IPS-18a (cell line): ENCODE measurements around the gene CA10.

Experiments used
- H3K27ac ChIP-seq: one replicate; pipeline ENCODE4 v1.5.1; 2013; ENCODE audit warnings: low read length
- H3K27me3 ChIP-seq: one replicate; pipeline ENCODE4 v1.6.1; 2013; ENCODE audit warnings: mild to moderate bottlenecking, low read length; ENCODE audit not compliant: control insufficient read depth, insufficient read depth
- H3K36me3 ChIP-seq: one replicate; pipeline ENCODE4 v1.6.1; 2013; ENCODE audit warnings: low read depth, low read length; ENCODE audit not compliant: control insufficient read depth
- H3K4me1 ChIP-seq: one replicate; pipeline ENCODE4 v1.6.1; 2013; ENCODE audit warnings: low read depth, low read length; ENCODE audit not compliant: control insufficient read depth
- H3K4me3 ChIP-seq: one replicate; pipeline ENCODE4 v1.5.1; 2013; ENCODE audit warnings: low read length
- H3K9ac ChIP-seq: one replicate; pipeline ENCODE4 v1.6.1; 2013; ENCODE audit warnings: mild to moderate bottlenecking, low read length, moderate library complexity
- H3K9me3 ChIP-seq: one replicate; pipeline ENCODE4 v1.6.1; 2013; ENCODE audit warnings: low read depth, low read length; ENCODE audit not compliant: control insufficient read depth

The CA10 gene

DNA sequence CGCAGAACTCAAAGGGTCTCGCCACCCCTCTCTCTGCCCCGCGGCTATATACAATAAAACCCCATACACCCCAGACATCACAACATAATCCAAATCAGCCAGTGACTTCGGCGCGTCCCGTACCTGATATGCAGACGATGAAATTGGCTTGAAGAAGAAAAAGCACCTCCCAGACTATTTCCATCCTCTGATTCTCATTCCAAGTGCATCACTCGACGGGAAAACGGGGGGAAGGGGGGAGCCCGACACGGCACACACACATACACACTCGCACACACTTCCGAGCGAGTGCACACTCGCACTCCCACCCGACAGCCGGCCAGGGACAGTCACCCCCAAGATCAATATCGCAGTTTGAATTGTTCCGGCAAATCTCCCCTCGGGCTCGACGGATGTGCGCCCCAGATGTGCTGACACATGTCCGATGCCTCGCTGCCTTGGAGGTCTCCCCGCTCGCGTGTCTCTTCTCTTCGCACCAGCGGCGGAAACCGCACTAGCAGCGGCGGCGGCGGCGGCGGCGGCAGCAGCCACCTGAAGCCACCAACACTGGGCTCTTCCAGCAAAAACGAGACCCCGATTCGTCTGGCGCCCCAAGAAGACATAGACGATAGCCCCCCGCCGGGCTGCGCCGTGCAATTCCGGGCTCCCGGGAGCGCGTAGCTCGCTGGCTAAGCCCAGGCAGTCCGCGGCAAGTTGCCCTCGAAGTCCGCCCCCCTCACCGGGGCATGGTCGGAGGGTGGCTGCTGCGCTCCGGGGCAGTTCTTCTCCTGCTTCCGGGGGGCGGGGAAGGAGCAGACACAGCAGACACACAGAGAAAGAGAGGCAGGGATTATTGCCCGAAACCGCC is 688 bp downstream of the CA10 start:
- H3K4me1 ChIP-seq: peaks cover 14% of the 10 kb centered on the region
- peak overlapping the region; percentile 69 for H3K4me3 ChIP-seq
- H3K9me3 ChIP-seq: no peaks in the 10 kb centered on the region
- peaks cover 73% of the 10 kb centered on the region for H3K27me3 ChIP-seq
- no peak overlapping the region for H3K27ac ChIP-seq
- H3K36me3 ChIP-seq: no peaks in the 10 kb centered on the region
- no peak overlapping the region for H3K9ac ChIP-seq

DNA sequence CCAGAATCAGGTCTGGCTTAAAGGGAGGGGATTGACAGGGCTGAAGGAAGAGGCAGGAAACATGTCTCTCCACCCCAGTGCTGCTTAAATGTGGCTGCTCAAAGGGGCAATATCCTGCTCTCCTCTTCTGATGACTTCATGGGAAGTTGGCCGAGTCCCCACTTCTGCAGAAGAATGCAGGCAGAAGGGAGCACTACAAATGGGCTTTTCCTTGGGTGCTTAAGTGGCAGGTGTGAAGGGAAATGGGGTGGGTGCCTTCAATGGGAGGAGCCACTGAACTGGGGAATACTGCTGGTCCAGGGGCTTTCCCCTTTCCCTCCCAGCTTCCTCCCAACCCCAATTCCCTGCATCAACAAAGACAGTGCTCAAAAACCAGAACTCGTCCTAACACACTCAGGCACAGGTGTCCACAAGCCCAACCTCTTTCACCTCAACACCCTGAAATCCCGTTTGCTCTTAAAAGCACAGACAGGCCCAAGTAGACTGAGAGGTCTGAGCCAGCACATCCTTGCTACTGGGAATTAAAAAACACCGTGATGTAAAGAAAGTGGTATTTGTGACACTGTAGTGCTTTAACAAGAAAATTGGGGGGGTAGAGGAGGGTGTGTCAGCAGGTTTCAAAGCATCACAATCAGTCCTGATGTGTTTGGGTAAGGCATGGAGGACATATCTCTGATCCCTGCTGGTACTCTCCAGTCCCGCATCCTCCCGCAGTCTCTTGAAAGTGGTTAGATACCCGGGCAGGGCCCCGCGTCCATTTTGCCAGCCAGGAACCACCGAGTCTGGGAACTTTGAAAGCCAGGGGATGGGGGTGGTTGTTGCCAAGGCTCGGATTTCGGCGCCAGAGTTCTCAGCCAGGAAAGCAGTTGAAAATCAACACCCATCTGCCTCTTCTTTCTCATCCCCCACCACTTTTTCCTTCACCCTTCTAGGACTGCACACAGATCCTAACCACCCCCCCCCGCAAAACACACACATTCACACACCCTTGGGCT is 1.6 kb downstream of the CA10 start:
- H3K4me3 ChIP-seq: peak overlapping the region; percentile 69
- H3K36me3 ChIP-seq: no peaks in the 10 kb centered on the region
- H3K27me3 ChIP-seq: peaks cover 73% of the 10 kb centered on the region
- no peaks in the 10 kb centered on the region for H3K9me3 ChIP-seq
- H3K4me1 ChIP-seq: peaks cover 14% of the 10 kb centered on the region
- H3K27ac ChIP-seq: no peak overlapping the region
- no peak overlapping the region for H3K9ac ChIP-seq

DNA sequence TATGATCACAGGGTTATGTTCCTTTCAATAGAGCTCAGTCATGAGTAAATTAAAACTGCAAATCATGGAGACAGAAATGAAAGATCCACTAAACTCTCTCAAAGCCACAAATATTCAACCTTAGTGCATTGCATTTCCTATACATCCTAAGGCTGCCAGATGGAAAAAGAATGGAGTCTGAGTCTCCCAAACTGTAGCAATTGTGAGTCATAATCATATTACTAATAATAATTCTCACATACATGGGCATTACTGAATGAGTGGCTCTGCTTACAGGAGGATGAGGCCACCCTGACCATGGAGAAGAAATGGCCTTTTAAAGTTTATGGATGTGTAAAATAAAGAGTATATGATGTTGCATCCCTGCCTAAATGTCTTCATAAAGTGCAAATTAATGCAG is 3.2 kb downstream of the CA10 start:
- no peak overlapping the region for H3K4me3 ChIP-seq
- peaks cover 60% of the 10 kb centered on the region for H3K27me3 ChIP-seq
- no peak overlapping the region for H3K9ac ChIP-seq
- H3K36me3 ChIP-seq: no peaks in the 10 kb centered on the region
- H3K27ac ChIP-seq: no peak overlapping the region
- H3K4me1 ChIP-seq: peaks cover 14% of the 10 kb centered on the region
- no peaks in the 10 kb centered on the region for H3K9me3 ChIP-seq

DNA sequence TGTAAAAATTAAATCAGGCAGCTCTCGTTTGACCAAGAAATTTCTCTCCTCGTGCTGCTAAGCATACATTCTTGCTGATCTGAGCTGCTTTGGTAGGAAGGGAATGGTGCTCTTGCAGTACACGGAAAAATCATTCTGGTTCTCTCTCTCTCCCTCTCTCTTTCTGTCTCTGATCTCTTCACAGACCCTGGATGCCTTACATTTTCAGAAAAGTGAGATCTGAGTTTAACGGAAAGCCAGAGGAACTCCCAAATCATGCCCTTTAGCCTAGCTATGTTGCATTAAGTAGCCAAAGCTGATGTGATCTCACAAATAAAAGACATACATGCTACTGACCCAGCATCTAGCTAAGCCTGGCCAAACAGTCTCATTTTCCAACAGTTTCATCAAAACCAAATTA is 4.0 kb downstream of the CA10 start:
- Histone ChIP-seq H3K9me3 (no peaks in the 10 kb centered on the region), H3K27me3 (peaks cover 51% of the 10 kb centered on the region), H3K9ac (no peak overlapping the region), H3K4me3 (no peak overlapping the region), H3K4me1 (peaks cover 7% of the 10 kb centered on the region), H3K36me3 (no peaks in the 10 kb centered on the region), H3K27ac (no peak overlapping the region)

DNA sequence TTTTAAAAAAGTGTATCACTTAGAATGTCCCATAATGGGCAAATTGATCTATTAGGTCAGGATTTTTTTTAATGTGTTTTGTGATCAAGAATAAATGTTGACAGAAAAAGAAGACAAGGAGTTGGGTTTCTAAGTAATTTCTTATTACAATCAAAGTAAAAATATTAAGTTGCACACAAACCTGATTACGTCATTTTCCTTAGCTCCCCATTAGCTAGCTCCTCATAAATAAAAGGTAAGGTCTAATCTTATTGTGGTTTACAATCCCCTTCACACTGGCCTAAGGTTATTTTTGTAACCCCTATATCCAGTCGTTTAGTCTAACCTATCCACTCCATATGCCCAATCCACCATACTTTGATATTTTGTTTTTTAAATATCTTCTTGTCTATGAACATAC is 7.6 kb downstream of the CA10 start:
- Histone ChIP-seq H3K4me3 (no peak overlapping the region), H3K4me1 (no peaks in the 10 kb centered on the region), H3K36me3 (no peaks in the 10 kb centered on the region), H3K27me3 (peaks cover 16% of the 10 kb centered on the region), H3K9me3 (no peaks in the 10 kb centered on the region), H3K27ac (no peak overlapping the region), H3K9ac (no peak overlapping the region)

DNA sequence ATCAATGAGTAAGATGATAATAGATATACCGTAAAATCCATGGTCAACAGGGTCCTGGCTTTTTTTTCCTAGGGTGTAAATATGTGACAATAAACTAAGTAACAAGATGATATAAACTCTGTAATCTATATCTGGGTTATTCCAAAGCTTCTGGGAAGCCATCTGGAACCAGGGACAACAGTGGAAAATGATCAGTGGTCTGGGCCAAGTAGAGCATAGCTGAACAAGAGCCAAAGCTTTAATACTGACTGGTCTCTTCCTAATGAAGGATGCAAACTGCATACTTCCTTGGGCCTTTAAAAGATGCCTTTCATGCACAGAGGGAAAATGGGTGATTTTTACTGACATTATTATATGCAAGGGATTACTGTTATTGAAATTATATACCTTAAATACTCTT is 8.9 kb downstream of the CA10 start:
- Histone ChIP-seq H3K9ac (no peak overlapping the region), H3K4me3 (no peak overlapping the region), H3K4me1 (no peaks in the 10 kb centered on the region), H3K27ac (no peak overlapping the region), H3K9me3 (no peaks in the 10 kb centered on the region), H3K36me3 (no peaks in the 10 kb centered on the region), H3K27me3 (peaks cover 5% of the 10 kb centered on the region)

DNA sequence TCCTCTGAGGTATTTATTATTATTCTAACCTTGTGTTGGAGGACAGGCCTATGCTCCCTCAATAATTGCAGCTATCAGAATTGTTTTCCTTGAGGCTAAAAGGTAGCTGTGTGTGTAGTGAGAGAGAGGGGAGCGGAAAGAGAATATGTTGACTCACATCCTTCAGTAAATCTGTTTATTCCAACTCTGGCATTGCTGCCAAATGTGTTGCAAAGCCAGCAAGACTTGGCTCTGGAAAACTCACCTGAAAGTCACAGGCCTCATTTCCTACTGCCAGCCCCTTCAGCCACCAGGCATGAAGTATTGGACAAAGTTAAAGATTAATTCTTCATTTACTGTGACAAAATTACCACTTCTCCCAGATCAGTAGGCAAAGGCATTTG is 9.6 kb downstream of the CA10 start:
- no peak overlapping the region for H3K9ac ChIP-seq
- no peaks in the 10 kb centered on the region for H3K36me3 ChIP-seq
- H3K4me1 ChIP-seq: no peaks in the 10 kb centered on the region
- H3K9me3 ChIP-seq: no peaks in the 10 kb centered on the region
- no peak overlapping the region for H3K4me3 ChIP-seq
- H3K27ac ChIP-seq: no peak overlapping the region
- H3K27me3 ChIP-seq: no peaks in the 10 kb centered on the region

DNA sequence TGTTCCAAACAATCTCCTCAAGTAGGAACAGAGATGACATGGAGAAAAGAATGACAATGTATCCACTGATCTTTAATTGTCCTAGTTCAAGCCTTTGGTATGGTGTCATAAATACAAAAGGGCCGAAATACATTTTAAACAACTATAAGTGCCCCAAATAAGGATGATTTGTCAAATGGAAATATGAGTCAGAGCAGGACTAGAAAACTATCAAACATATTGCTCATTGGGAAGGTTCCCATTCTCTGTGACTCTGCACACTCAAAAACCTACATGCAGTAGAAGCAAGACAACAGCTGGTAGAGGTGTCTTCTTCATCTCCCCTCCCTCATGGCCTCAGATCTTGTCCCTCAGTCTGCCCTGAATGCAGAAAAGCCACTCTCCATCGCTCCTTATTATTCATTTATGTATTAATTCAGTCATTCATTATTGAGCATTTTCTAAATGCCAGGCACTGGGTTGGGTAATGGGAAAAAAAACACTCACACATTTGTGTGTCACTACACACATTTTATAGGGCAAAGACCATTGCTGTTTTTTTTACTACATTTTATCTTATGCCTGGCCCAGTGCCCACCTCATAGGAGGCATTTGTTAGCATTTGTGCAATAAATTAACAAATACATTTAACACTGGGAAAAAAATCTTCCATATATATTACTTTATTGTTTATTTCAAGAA is 10.1 kb downstream of the CA10 start:
- no peak overlapping the region for H3K27ac ChIP-seq
- no peak overlapping the region for H3K4me3 ChIP-seq
- H3K4me1 ChIP-seq: no peaks in the 10 kb centered on the region
- H3K9me3 ChIP-seq: no peaks in the 10 kb centered on the region
- H3K36me3 ChIP-seq: no peaks in the 10 kb centered on the region
- H3K27me3 ChIP-seq: no peaks in the 10 kb centered on the region
- H3K9ac ChIP-seq: no peak overlapping the region

DNA sequence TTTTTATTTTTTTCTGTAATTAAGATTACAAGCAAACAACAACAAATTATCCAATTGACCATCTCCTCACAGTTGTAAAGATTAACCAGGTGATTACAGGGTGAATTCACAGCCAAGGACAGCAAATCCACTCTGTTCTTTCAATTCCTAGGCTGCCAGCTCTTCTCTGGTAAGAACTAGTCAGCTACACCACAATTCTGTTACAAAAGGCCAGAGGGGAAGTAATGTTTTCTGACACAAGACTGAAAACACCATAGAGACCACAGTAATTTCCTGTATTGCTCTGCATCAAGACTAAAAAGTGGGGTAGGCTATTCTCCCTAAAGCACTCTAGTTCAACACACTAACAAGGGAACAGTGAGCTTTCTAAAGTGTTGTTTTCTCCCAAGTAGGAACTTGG is 10.6 kb downstream of the CA10 start:
- no peak overlapping the region for H3K27ac ChIP-seq
- H3K27me3 ChIP-seq: no peaks in the 10 kb centered on the region
- no peak overlapping the region for H3K4me3 ChIP-seq
- H3K9me3 ChIP-seq: no peaks in the 10 kb centered on the region
- no peaks in the 10 kb centered on the region for H3K36me3 ChIP-seq
- no peak overlapping the region for H3K9ac ChIP-seq
- no peaks in the 10 kb centered on the region for H3K4me1 ChIP-seq

DNA sequence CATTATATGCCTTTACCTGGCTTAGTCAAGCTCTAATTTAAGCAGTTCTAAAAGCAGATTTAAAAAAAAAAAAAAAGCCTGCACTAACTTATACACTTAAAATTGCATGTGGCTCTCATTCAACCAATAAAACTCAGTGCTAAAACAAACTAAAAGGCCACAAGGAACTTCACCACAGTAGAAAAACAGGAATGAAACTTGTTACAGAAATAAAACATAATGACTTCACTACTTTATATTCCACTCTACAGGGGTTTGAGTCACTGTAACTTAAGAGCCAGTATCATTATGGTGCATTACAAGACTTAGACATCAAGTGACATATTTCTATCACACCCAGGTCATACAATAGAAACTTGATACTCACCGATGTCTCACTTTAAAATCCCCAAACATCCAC is 11.1 kb downstream of the CA10 start:
- H3K9ac ChIP-seq: no peak overlapping the region
- no peaks in the 10 kb centered on the region for H3K4me1 ChIP-seq
- no peaks in the 10 kb centered on the region for H3K27me3 ChIP-seq

DNA sequence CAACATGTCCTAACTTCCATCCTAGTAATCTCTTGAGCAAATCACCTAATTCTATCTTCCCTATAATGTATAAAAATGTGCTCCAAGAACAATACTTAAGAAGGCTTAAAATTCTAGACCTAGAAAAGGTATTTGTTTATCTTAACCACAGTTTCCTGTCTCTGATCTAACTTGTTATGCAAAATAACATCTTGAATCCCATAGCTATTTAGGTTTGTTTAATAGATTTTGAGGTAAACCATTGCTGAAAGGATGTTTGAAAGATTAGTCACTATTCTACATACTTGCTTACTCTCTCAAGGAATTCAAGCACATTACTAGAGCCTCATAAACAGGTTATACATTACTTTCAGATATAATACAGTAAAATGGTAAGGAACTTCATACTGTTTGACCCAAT is 13.0 kb downstream of the CA10 start:
- H3K4me3 ChIP-seq: no peak overlapping the region
- H3K27ac ChIP-seq: no peak overlapping the region
- peaks cover 8% of the 10 kb centered on the region for H3K4me1 ChIP-seq
- H3K36me3 ChIP-seq: no peaks in the 10 kb centered on the region
- H3K27me3 ChIP-seq: no peaks in the 10 kb centered on the region
- H3K9ac ChIP-seq: no peak overlapping the region
- no peaks in the 10 kb centered on the region for H3K9me3 ChIP-seq

More for the DNA sequence above, 11.1 kb downstream of the CA10 start:
- H3K36me3 ChIP-seq: no peaks in the 10 kb centered on the region
- H3K9me3 ChIP-seq: no peaks in the 10 kb centered on the region
- no peak overlapping the region for H3K27ac ChIP-seq
- no peak overlapping the region for H3K4me3 ChIP-seq
